GM12875 (cell line): ENCODE results near the gene LDB2.
"Not testable (repeated sequence)": the region's sequence is repeated elsewhere in the genome, so short reads cannot be mapped to it uniquely, and the experiment has no call there.

ENCODE experiments used
- H3K4me3 ChIP-seq: one replicate; pipeline ENCODE4 v1.5.1; 2011; ENCODE audit warnings: low read depth, low read length, control low read depth
- CTCF ChIP-seq: IDR thresholded peaks from 2 replicates; pipeline ENCODE4 v1.5.1; 2011; ENCODE audit warnings: low read depth, mild to moderate bottlenecking, control low read depth, inconsistent platforms, low read length, moderate library complexity, borderline replicate concordance; ENCODE audit not compliant: insufficient read depth

LDB2 gene

GRCh38 chr4:16572631-16573030 lies 325.8 kb downstream of the LDB2 start:
- no peak overlapping the region for H3K4me3 ChIP-seq
- TF ChIP-seq CTCF = no peak

- no peak for TF ChIP-seq CTCF
- no peak overlapping the region for H3K4me3 ChIP-seq
Observed at GRCh38 chr4:16572161-16572560, 326.3 kb downstream of the LDB2 start.

GRCh38 chr4:16569790-16570189 lies 328.7 kb downstream of the LDB2 start:
- no peak overlapping the region for H3K4me3 ChIP-seq
- TF ChIP-seq CTCF = no peak

- H3K4me3 ChIP-seq = not testable (repeated sequence)
Observed at GRCh38 chr4:16557316-16557715, 341.1 kb downstream of the LDB2 start.

- no peak for TF ChIP-seq CTCF
- no peak overlapping the region for H3K4me3 ChIP-seq
Observed at GRCh38 chr4:16555156-16555555, 343.3 kb downstream of the LDB2 start.

GRCh38 chr4:16550531-16550930 lies 347.9 kb downstream of the LDB2 start:
- TF ChIP-seq CTCF = no peak
- no peak overlapping the region for H3K4me3 ChIP-seq

GRCh38 chr4:16545656-16546055 lies 352.8 kb downstream of the LDB2 start:
- TF ChIP-seq CTCF = no peak
- H3K4me3 ChIP-seq = no peak overlapping the region

- H3K4me3 ChIP-seq = no peak overlapping the region
- no peak for TF ChIP-seq CTCF
Observed at GRCh38 chr4:16544869-16545268, 353.6 kb downstream of the LDB2 start.
